Adrenal gland (tissue), 5 donors: ENCODE results near the gene EIPR1.

ENCODE experiments used
- POLR2A ChIP-seq, 2 donors: fragments of 450-650 bp; IDR thresholded peaks; one replicate each; pipeline ENCODE4 v1.6.1; 2017; ENCODE audit warnings: antibody characterized with exemption in 2 of 2, mild to moderate bottlenecking in 2 of 2, moderate library complexity in 1 of 2
- TF ChIP-seq, protein P1 (sequence below), 6 experiments: fragments of 450-650 bp in 4 of 6; fragments of 200-600 bp in 2 of 6; sonication (generic) in 1 of 6; IDR thresholded peaks; 1 replicate in 5 of 6; 2 replicates in 1 of 6; pipeline versions ENCODE4 v1.5.1 to v1.8.0; 2016 to 2021; ENCODE audit warnings: antibody characterized with exemption in 6 of 6, mild to moderate bottlenecking in 2 of 6, moderate library complexity in 1 of 6
- donor health status: DM: no; HTN: no; CAD: no.

DNA sequence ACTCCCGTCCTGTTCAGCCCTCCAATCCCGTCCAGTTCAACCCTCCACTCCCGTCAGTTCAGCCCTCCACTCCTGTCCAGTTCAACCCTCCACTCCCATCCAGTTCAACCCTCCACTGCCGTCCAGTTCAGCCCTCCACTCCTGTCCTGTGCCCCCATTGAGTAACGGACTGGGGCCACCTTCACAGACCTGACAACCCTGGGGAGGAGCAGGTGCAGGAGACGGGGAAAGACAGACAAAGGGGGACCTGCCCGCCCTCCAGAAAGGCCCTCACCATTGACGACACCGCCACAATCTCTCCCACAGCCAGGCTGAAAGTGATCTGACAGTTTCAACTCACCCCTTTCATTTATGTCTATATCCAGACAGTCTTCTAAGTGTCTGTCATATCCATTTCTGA lies 72.2 kb downstream of the EIPR1 start:
- no peak for TF ChIP-seq POLR2A (IDR thresholded peaks at IDR 0.05)
- TF ChIP-seq, protein P1, sequence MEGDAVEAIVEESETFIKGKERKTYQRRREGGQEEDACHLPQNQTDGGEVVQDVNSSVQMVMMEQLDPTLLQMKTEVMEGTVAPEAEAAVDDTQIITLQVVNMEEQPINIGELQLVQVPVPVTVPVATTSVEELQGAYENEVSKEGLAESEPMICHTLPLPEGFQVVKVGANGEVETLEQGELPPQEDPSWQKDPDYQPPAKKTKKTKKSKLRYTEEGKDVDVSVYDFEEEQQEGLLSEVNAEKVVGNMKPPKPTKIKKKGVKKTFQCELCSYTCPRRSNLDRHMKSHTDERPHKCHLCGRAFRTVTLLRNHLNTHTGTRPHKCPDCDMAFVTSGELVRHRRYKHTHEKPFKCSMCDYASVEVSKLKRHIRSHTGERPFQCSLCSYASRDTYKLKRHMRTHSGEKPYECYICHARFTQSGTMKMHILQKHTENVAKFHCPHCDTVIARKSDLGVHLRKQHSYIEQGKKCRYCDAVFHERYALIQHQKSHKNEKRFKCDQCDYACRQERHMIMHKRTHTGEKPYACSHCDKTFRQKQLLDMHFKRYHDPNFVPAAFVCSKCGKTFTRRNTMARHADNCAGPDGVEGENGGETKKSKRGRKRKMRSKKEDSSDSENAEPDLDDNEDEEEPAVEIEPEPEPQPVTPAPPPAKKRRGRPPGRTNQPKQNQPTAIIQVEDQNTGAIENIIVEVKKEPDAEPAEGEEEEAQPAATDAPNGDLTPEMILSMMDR (IDR thresholded peaks at IDR 0.05): no peak
